NT2/D1 (cell line): Measurements from ENCODE around the gene SH3YL1.

Experiments
- DNase-seq: peaks from one replicate; pipeline ENCODE4 v3.0.0-alpha.2; 2011; ENCODE audit warnings: low read depth, low spot score
- H3K27me3 ChIP-seq: 2 replicates; pipeline ENCODE4 v1.6.0; 2011; ENCODE audit warnings: mild to moderate bottlenecking; ENCODE audit not compliant: insufficient read length, insufficient read depth
- H3K36me3 ChIP-seq: 2 replicates; pipeline ENCODE4 v1.6.1; 2011; ENCODE audit warnings: mild to moderate bottlenecking, low read length, mixed read lengths; ENCODE audit not compliant: insufficient read depth, insufficient read length
- H3K4me1 ChIP-seq: 2 replicates; pipeline ENCODE4 v1.5.1; 2011; ENCODE audit not compliant: insufficient read depth, insufficient read length
- H3K4me3 ChIP-seq: 2 replicates; pipeline ENCODE4 v1.5.1; 2011; ENCODE audit warnings: low read depth; ENCODE audit not compliant: insufficient read length
- H3K9ac ChIP-seq: 2 replicates; pipeline ENCODE4 v1.6.0; 2011; ENCODE audit warnings: low read depth; ENCODE audit not compliant: insufficient read length
- H3K9me3 ChIP-seq: 2 replicates; pipeline ENCODE4 v1.5.1; 2011; ENCODE audit warnings: mild to moderate bottlenecking, low read length; ENCODE audit not compliant: insufficient read depth
- SUZ12 ChIP-seq: IDR thresholded peaks from 2 replicates; pipeline ENCODE4 v1.6.1; 2011; ENCODE audit not compliant: insufficient read length, insufficient read depth; ENCODE audit errors: extremely low read depth
- YY1 ChIP-seq: IDR thresholded peaks from 2 replicates; pipeline ENCODE4 v1.6.1; 2011; ENCODE audit not compliant: insufficient read length, insufficient read depth
- ZNF274 ChIP-seq: IDR thresholded peaks from 2 replicates; pipeline ENCODE4 v1.6.1; 2011; ENCODE audit warnings: mild to moderate bottlenecking, low read depth, low read length

SH3YL1 gene

GRCh38 chr2:231521-232185, 32.2 kb downstream of the SH3YL1 start:
- H3K27me3 ChIP-seq: no peaks in the 10 kb centered on the region
- H3K36me3 ChIP-seq: no peaks in the 10 kb centered on the region
- H3K4me1 ChIP-seq: no peaks in the 10 kb centered on the region
- no peak overlapping the region for H3K4me3 ChIP-seq
- H3K9ac ChIP-seq: no peak overlapping the region
- TF ChIP-seq YY1 (no peak), SUZ12 (no peak), ZNF274 (no peak)
- DNase-seq: no peak
- H3K9me3 ChIP-seq: 0 out of 2 replicates have a peak, but pooled peaks cover 4% of the 10 kb centered on the region

GRCh38 chr2:228518-229278, 35.1 kb downstream of the SH3YL1 start:
- no peaks in the 10 kb centered on the region for H3K4me1 ChIP-seq
- H3K4me3 ChIP-seq: no peak overlapping the region
- DNase-seq: no peak
- no peaks in the 10 kb centered on the region for H3K36me3 ChIP-seq
- no peaks in the 10 kb centered on the region for H3K27me3 ChIP-seq
- no peaks in the 10 kb centered on the region for H3K9me3 ChIP-seq
- H3K9ac ChIP-seq: no peak overlapping the region
- TF ChIP-seq ZNF274 (no peak), YY1 (no peak), SUZ12 (no peak)

DNA sequence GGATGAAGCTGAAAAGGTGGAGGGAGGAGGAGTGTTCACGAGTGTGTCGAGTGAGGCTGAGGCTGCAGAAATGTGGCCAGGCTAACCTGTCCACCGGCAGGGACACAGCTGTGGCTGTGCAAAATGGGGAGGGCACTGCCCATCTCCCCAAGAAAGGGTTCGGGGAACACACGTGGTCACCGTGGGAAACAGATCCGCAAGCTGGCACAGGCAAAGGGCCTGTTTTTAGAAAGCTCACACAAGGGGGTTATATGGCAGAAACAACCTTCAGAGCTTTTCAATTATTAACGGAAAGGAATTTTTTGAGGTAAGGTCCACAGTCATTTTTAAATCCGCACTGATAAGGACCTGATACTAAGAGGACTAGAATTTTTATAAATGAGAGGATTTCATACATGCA, 35.7 kb downstream of the SH3YL1 start:
- DNase-seq: no peak
- no peak overlapping the region for H3K9ac ChIP-seq
- H3K27me3 ChIP-seq: no peaks in the 10 kb centered on the region
- TF ChIP-seq SUZ12 (no peak), YY1 (no peak), ZNF274 (no peak)
- no peak overlapping the region for H3K4me3 ChIP-seq
- no peaks in the 10 kb centered on the region for H3K4me1 ChIP-seq
- H3K9me3 ChIP-seq: no peaks in the 10 kb centered on the region
- H3K36me3 ChIP-seq: no peaks in the 10 kb centered on the region

- Histone ChIP-seq H3K4me3 (no peak overlapping the region), H3K9ac (no peak overlapping the region), H3K36me3 (no peaks in the 10 kb centered on the region), H3K27me3 (no peaks in the 10 kb centered on the region), H3K9me3 (no peaks in the 10 kb centered on the region), H3K4me1 (no peaks in the 10 kb centered on the region)
- TF ChIP-seq ZNF274 (no peak), YY1 (no peak), SUZ12 (no peak)
- DNase-seq: no peak
These were observed 39.7 kb downstream of the SH3YL1 start for GRCh38 chr2:223971-224760.

DNA sequence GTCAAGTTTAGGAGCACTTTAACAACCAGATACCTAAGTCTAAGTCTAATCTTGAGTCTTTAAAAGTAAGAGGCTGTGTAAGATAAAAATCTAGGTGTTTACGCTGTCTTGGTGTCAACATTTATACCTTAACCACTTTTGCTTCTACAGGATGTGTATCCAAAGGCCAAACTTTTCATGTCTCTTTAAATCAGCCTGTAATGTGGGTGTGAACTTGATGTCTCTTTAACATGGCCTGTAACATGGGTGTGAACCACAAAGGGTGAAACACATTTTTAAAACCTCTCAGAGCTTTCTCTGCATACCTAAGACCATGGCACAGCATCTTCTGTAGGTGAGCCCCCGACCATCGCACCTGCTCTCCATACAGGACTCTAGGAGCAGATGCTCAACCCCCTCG, 40.4 kb downstream of the SH3YL1 start:
- TF ChIP-seq ZNF274: no peak
- TF ChIP-seq YY1: no peak
- no peak for TF ChIP-seq SUZ12
- H3K27me3 ChIP-seq: no peaks in the 10 kb centered on the region
- no peak overlapping the region for H3K4me3 ChIP-seq
- no peaks in the 10 kb centered on the region for H3K36me3 ChIP-seq
- no peaks in the 10 kb centered on the region for H3K4me1 ChIP-seq
- H3K9ac ChIP-seq: no peak overlapping the region
- H3K9me3 ChIP-seq: no peaks in the 10 kb centered on the region
- DNase-seq: no peak

DNA sequence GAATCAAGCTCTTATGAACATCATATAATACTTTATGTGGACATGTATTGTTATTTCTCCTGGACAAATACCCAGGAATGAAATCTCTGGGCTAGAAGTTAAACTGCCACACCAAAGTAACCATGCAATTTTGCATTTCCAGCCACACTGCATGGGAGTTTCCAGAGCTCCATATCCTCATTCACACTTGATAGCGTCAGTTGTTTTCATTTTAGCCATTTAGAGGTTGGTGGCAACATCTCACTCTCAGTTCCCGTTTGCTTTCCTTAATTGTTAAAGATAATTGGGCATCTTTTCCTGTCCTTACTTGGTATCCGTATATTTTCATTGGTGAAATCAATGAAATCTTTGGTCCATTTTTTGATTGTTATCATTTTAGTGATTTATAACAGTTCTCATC, 47.8 kb downstream of the SH3YL1 start:
- H3K27me3 ChIP-seq: no peaks in the 10 kb centered on the region
- no peak overlapping the region for H3K4me3 ChIP-seq
- H3K9ac ChIP-seq: no peak overlapping the region
- H3K9me3 ChIP-seq: no peaks in the 10 kb centered on the region
- TF ChIP-seq SUZ12 (no peak), ZNF274 (no peak), YY1 (no peak)
- no peaks in the 10 kb centered on the region for H3K36me3 ChIP-seq
- DNase-seq: no peak
- H3K4me1 ChIP-seq: no peaks in the 10 kb centered on the region

GRCh38 chr2:213932-214693, 49.7 kb downstream of the SH3YL1 start:
- Histone ChIP-seq H3K4me3 (no peak overlapping the region), H3K36me3 (no peaks in the 10 kb centered on the region), H3K9ac (no peak overlapping the region), H3K4me1 (no peaks in the 10 kb centered on the region), H3K27me3 (no peaks in the 10 kb centered on the region), H3K9me3 (no peaks in the 10 kb centered on the region)
- no peak for DNase-seq
- TF ChIP-seq YY1 (no peak), SUZ12 (no peak), ZNF274 (no peak)
